NCI-H1417 (cell line): ENCODE results near the gene KIF23.
"Not testable (repeated sequence)": the region's sequence is repeated elsewhere in the genome, so short reads cannot be mapped to it uniquely, and the experiment has no call there.

Experiments used
- DNase-seq, 3 experiments: peaks; one replicate each; lab custom pipeline; 2025; lab: John Stamatoyannopoulos, UW

The KIF23 gene

DNA sequence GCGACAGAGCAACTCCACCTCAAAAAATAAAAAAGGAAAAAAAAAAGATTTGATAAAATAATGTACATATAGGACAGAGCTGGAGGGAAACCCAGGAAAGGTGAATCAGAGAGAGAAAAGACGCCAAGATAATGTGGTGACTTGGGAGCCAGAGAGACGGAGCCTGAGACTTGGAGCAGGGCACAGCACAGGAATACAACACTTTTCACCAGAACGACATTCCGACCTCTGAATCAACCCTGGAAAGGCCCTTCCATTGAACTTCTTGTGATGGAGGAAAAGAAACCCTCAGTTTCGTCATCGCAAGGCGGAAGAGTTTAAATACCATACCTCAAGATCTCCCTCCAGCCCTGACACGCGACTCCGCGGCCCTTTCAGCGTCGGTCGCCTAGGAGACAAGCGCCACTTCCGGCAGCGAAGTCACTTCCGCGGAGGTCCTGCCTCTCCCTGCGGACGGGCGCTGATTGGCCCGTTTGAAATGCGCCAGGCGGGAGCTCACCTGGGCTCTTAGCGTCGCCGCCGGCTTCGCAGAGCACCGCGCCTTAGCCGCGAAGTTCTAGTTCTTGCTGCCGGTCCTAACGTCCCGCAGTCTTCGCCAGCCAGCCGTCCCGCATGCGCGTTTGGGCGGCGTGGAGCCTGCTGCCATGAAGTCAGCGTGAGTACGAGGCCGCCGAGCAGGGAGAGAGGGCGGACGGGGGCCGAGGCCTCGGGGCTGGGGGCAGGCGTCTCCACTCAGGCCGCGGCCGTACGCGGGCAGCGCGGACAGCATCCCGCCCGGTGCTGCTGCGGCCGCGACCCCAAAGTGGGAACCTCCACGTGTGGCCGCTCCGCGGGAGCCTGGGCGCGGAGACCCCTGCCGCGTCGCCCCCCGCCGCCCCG lies at the start of gene KIF23:
TSS of gene KIF23 (plus strand) at position 528 of the 879 bp plus-strand sequence. CDS start at position 645, 117 bp downstream.
- peak; percentile 96 to 98 (median 97) for DNase-seq

DNA sequence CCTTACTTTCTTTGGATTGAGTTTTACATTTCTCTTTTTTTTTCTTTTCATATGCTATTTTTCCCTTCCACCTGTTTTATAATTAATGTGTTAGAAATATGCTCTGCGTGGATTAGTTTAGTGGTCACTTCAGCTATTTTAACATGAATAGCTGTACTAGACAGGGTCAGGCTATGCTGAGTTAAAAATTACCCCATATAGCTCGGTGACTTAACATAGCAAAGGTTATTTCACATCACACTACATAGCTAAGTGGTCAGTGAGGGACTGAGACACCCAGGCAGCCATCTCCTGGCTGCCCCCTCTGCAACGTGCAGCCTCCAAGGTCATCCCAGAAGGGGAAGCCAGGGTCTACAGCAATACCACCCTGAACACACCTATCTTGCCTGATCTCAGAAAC lies 46.9 kb upstream of the KIF23 start:
- DNase-seq, result no peak

DNA sequence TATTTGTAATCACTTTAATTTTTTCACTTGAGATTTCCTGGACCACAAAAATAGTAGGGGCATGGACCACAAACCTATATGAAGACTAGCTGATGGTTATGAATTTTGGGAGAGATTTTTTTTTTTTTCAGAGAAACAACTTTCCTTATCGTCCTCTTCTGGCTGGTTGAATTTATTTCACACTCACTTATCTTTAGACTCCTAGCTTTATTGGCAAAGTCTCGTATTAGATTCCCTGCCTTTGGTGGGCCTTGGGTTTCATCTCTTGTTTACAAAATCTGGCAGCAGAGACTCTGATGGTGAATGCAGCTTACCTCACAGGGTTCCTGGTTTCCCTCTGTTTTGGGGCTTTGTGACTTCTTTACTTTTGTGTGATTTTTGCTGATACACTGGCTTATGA lies 44.5 kb upstream of the KIF23 start:
- DNase-seq, result no peak

GRCh38 chr15:69373406-69373805 lies 40.7 kb upstream of the KIF23 start:
- DNase-seq, result no peak

GRCh38 chr15:69375151-69375790 lies 38.9 kb upstream of the KIF23 start:
- no peak for DNase-seq

DNA sequence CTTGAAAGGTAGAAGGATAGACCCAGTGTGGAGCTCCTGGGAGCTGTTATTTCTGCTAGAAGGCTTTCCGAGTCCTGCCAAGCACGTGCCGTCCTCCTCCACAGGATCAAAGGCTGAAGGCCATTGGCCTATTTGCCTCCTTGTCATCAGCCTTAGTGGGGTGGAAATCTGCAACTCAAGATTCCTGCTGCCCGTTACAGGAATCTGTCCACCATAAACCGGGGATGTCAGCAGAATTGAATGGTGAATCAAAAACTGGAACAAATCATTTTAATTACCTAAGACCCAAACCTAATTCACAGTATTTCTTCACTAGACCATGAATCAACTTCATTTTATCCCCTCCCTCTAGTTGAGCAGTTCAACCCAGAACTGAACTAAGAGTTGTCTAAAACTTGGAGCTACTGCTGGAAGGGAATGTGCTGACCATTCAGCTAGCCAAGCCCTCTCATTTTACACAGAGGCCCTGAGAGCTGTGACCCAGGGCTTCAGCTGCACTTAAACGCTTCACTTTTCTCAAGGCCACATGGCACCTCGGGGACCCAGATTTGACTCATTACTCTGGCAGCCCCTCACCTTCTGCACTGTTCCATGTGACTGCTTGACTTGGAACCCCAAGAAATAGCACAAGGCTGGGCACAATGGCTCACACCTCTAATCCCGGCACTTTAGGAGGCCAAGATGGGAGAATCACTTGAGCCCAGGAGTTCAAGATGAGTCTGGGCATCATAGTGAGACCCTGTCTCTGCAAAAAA lies 36.8 kb upstream of the KIF23 start:
- DNase-seq, result no peak

DNA sequence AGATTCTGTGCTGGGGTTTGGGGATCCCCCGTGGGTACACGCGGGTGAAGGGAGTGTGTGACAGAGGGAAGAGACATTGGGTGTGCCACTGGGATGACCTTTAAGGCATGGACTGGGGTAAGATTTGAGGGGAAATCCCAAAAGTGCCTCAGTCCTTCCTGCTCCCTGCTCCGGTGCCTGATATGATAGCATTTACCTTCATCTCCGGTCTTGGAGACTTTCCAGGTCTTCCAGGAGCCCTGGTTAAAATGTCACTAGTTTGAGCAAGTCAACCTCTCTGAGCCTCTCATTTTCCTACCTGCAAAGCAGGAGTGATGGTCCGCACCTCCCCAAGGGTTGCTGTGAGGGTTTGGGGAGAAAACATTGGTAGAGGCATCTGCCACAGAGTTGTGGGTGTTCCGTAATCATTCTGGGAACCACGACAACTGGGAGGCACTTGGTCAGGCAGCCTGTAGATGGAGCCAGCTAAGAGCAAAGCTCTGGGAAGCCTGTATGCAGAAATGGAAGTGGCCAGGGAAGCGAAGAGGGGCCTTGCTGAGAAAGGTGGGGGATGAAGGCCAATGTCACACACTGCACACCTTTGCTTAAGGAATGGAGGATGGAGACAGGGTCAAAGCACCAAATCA lies 33.9 kb upstream of the KIF23 start:
- DNase-seq, result no peak

GRCh38 chr15:69380726-69381105 lies 33.4 kb upstream of the KIF23 start:
- no peak for DNase-seq

DNA sequence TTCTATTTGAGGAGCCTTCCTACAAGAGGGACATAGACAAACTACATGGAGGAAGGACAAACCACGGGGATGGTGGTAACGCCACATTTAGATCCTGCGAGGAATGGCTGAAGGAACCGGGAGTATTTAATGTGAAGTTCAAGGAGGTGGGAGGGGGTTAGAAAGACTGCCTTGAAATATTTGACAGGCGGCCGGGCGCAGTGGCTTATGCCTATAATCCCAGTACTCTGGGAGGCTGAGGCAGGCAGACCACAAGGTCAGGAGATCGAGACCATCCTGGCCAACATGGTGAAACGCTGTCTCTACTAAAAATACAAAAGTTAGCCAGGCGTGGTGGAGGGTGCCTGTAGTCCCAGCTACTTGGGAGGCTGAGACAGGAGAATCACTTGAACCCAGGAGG lies 32.0 kb upstream of the KIF23 start:
- DNase-seq, result not testable (repeated sequence)

GRCh38 chr15:69384066-69384465 lies 30.1 kb upstream of the KIF23 start:
- DNase-seq, result not testable (repeated sequence)

GRCh38 chr15:69384626-69385598 lies 29.2 kb upstream of the KIF23 start:
- DNase-seq, result no peak

GRCh38 chr15:69385831-69386230 lies 28.3 kb upstream of the KIF23 start:
- DNase-seq, result no peak

- DNase-seq, result no peak
These were observed 27.9 kb upstream of the KIF23 start for GRCh38 chr15:69386284-69386683.

DNA sequence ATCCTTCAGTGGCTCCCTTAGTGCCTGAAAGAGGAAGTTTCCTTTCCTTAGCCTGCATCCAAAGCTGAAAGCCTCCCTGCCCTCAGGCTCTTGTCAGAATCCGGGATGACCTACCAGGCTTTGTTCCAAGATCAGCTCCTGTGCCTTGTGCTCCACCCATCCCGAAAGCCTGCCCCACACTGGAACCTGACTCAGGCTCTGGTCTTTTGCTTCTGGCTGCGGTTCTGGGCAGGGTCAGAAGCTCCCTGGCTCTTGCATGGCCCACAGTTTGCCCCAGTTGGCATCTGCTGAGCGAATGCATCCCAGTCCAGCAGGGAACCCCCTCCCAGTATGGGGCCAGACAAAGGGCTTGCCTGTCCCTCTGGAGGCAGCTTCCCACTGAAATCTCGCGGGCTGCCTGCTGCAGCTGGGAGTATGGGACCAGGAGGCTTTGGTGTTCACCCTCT lies 25.9 kb upstream of the KIF23 start:
- no peak for DNase-seq

DNA sequence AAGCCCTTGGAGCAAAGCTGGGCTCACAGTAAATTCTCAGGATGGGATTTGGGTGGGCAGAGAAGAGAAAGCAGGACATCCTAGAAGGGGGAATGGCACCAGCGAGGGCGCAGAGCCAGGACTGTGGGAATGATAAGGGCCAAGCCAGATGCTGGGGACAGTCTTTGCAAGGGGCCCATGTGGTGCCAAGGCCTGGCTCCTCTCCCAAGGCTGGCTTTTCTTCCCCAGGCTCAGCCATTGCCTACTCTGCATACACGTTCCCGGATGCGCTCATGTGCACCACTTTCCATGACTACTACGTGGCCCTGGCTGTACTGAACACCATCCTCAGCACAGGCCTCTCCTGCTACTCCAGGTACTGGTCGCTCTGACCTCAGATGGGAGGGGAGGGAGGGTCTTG lies 24.7 kb upstream of the KIF23 start:
- no peak for DNase-seq

GRCh38 chr15:69390575-69390974 lies 23.6 kb upstream of the KIF23 start:
- peak in 1 of 3 experiments; percentile 20 for DNase-seq

GRCh38 chr15:69391046-69391757 lies 22.9 kb upstream of the KIF23 start:
- no peak for DNase-seq

DNA sequence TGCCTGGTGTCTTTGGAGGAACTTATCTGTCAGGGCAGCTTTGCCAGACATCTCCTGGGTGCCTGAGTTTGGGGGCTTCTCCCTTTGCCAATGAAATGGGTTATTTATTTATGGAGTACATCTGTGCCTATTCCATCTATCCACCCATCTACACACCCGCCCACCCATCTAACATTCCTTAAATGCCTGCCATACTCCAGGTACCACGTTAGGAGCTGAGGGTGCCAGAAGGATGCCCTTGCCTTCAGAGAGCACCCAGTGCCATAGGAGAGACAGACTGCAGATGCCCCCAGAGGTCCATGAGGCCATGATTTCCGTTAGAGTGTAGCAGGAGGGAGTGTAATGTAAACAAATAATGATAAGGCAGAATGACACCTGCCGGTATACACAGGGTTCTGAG lies 21.8 kb upstream of the KIF23 start:
- peak in 1 of 3 experiments; percentile 45 for DNase-seq

GRCh38 chr15:69393831-69394491 lies 20.2 kb upstream of the KIF23 start:
- no peak for DNase-seq
